SK-N-SH (cell line): ENCODE data around the gene LRRC8D.

ENCODE experiments used
- CTCF ChIP-seq: fragments of 200-600 bp; sonication (generic); IDR thresholded peaks from 2 replicates; pipeline ENCODE4 v1.6.1; 2017; ENCODE audit warnings: antibody characterized with exemption, mild to moderate bottlenecking, moderate library complexity
- ELF1 ChIP-seq: IDR thresholded peaks from 2 replicates; pipeline ENCODE4 v1.4.0; 2012
- EZH2phosphoT487 ChIP-seq: fragments of 200-600 bp; sonication (generic); IDR thresholded peaks from 2 replicates; pipeline ENCODE4 v1.6.1; 2017; ENCODE audit warnings: low read depth, mixed run types, mild to moderate bottlenecking, antibody characterized with exemption, moderate library complexity, borderline replicate concordance
- GATA2 ChIP-seq: sonication (generic); formaldehyde crosslinking; IDR thresholded peaks from 2 replicates; pipeline ENCODE4 v1.5.0; 2020; ENCODE audit warnings: mild to moderate bottlenecking, missing genetic modification reagents
- JUND ChIP-seq: IDR thresholded peaks from 2 replicates; pipeline ENCODE4 v1.4.0; 2012
- MAX ChIP-seq: IDR thresholded peaks from 2 replicates; pipeline ENCODE4 v1.4.0; 2012; ENCODE audit warnings: low read depth
- MXI1 ChIP-seq: IDR thresholded peaks from 2 replicates; pipeline ENCODE4 v1.6.1; 2012; ENCODE audit warnings: mild to moderate bottlenecking, low read depth, low read length, improper control_type of control experiment
- RXRA ChIP-seq: IDR thresholded peaks from 2 replicates; pipeline ENCODE4 v1.4.0; 2012; ENCODE audit warnings: low read depth, mild to moderate bottlenecking, borderline replicate concordance
- USF2 ChIP-seq: fragments of 150-350 bp; IDR thresholded peaks from 2 replicates; pipeline ENCODE4 v1.6.1; 2017; ENCODE audit warnings: antibody characterized with exemption, low read length, low read depth, borderline replicate concordance

- no peak for TF ChIP-seq JUND
- no peak for TF ChIP-seq CTCF
- TF ChIP-seq MAX = no peak
- no peak for TF ChIP-seq GATA2 (CRISPR knock-in tag)
- no peak for TF ChIP-seq ELF1
- TF ChIP-seq USF2 = no peak
- TF ChIP-seq MXI1 = no peak
- TF ChIP-seq EZH2phosphoT487 = no peak
- no peak for TF ChIP-seq RXRA
Measured at GRCh38 chr1:89943846-89944781, 123.3 kb downstream of the LRRC8D start.
